HL-60/S4 (cell line): ENCODE data around the gene SLIT3.

Experiments used
- in situ Hi-C: fragments of 300-500 bp; cut with MboI; formaldehyde crosslinking; loops from 2 replicates; pipeline ENCODE4 v1.14.3; 2022; ENCODE audit warnings: low sequenced_read_pairs

SLIT3 gene

GRCh38 chr5:168976311-168976970, 324.5 kb downstream of the SLIT3 start:
- in situ Hi-C loops: no loop called here

- in situ Hi-C loops: no loop called here
Observed at GRCh38 chr5:168975331-168975730, 325.6 kb downstream of the SLIT3 start.

- in situ Hi-C loops: no loop called here
Observed at GRCh38 chr5:168974082-168974481, 326.9 kb downstream of the SLIT3 start.

- in situ Hi-C loops: no loop called here
Observed at GRCh38 chr5:168972731-168973130, 328.2 kb downstream of the SLIT3 start.

GRCh38 chr5:168971100-168971499, 329.8 kb downstream of the SLIT3 start:
- in situ Hi-C loops: no loop called here

- in situ Hi-C loops: no loop called here
Observed at GRCh38 chr5:168969326-168969886, 331.5 kb downstream of the SLIT3 start.

- in situ Hi-C loops: no loop called here
Observed at GRCh38 chr5:168967882-168968620, 332.9 kb downstream of the SLIT3 start.

- in situ Hi-C loops: no loop called here
Observed at GRCh38 chr5:168965638-168966037, 335.3 kb downstream of the SLIT3 start.

- in situ Hi-C loops: no loop called here
Observed at GRCh38 chr5:168964182-168964581, 336.8 kb downstream of the SLIT3 start.

- in situ Hi-C loops: no loop called here
Observed at GRCh38 chr5:168962306-168962705, 338.6 kb downstream of the SLIT3 start.

GRCh38 chr5:168961681-168962080, 339.3 kb downstream of the SLIT3 start:
- in situ Hi-C loops: no loop called here

GRCh38 chr5:168960497-168960896, 340.4 kb downstream of the SLIT3 start:
- in situ Hi-C loops: no loop called here

- in situ Hi-C loops: no loop called here
Observed at GRCh38 chr5:168953351-168953750, 347.6 kb downstream of the SLIT3 start.

GRCh38 chr5:168952196-168952595, 348.7 kb downstream of the SLIT3 start:
- in situ Hi-C loops: no loop called here

- in situ Hi-C loops: no loop called here
Observed at GRCh38 chr5:168951769-168952168, 349.2 kb downstream of the SLIT3 start.

- in situ Hi-C loops: no loop called here
Observed at GRCh38 chr5:168951356-168951755, 349.6 kb downstream of the SLIT3 start.

- in situ Hi-C loops: no loop called here
Observed at GRCh38 chr5:168950241-168950951, 350.5 kb downstream of the SLIT3 start.

GRCh38 chr5:168948746-168949145, 352.2 kb downstream of the SLIT3 start:
- in situ Hi-C loops: no loop called here

- in situ Hi-C loops: no loop called here
Observed at GRCh38 chr5:168947212-168947868, 353.6 kb downstream of the SLIT3 start.

GRCh38 chr5:168946363-168946762, 354.6 kb downstream of the SLIT3 start:
- in situ Hi-C loops: no loop called here

- in situ Hi-C loops: no loop called here
Observed at GRCh38 chr5:168944004-168944403, 356.9 kb downstream of the SLIT3 start.
